Hepatocyte (in vitro differentiated cells): ENCODE data around the gene LNPEP.

Experiments
- EZH2 ChIP-seq: fragments of 200-600 bp; sonication (generic); IDR thresholded peaks from 2 replicates; pipeline ENCODE4 v1.6.1; 2016; ENCODE audit warnings: antibody characterized with exemption, mild to moderate bottlenecking, borderline replicate concordance
- EZH2phosphoT487 ChIP-seq: fragments of 200-600 bp; sonication (generic); IDR thresholded peaks from one replicate; pipeline ENCODE4 v1.6.1; 2018; ENCODE audit warnings: antibody characterized with exemption, mild to moderate bottlenecking, low read depth, moderate library complexity; ENCODE audit not compliant: unreplicated experiment, severe bottlenecking
- TF ChIP-seq, protein P1 (sequence below): fragments of 200-600 bp; sonication (generic); IDR thresholded peaks from 2 replicates; pipeline ENCODE4 v1.5.1; 2016; ENCODE audit warnings: antibody characterized with exemption, mild to moderate bottlenecking; ENCODE audit not compliant: poor library complexity

GRCh38 chr5:96903300-96903699 lies 32.6 kb upstream of the LNPEP start:
- TF ChIP-seq, protein P1, sequence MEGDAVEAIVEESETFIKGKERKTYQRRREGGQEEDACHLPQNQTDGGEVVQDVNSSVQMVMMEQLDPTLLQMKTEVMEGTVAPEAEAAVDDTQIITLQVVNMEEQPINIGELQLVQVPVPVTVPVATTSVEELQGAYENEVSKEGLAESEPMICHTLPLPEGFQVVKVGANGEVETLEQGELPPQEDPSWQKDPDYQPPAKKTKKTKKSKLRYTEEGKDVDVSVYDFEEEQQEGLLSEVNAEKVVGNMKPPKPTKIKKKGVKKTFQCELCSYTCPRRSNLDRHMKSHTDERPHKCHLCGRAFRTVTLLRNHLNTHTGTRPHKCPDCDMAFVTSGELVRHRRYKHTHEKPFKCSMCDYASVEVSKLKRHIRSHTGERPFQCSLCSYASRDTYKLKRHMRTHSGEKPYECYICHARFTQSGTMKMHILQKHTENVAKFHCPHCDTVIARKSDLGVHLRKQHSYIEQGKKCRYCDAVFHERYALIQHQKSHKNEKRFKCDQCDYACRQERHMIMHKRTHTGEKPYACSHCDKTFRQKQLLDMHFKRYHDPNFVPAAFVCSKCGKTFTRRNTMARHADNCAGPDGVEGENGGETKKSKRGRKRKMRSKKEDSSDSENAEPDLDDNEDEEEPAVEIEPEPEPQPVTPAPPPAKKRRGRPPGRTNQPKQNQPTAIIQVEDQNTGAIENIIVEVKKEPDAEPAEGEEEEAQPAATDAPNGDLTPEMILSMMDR = no peak
- no peak for TF ChIP-seq EZH2
- TF ChIP-seq EZH2phosphoT487 = no peak
